ENCODE data around the gene RHEB.

- TF ChIP-seq POLR2A (IDR thresholded peaks at IDR 0.05): no peak
- no peak for TF ChIP-seq CTCF (IDR thresholded peaks at IDR 0.05)
These were observed 90.5 kb downstream of the RHEB start for GRCh38 chr7:151429237-151429559.

All from heart left ventricle (tissue), 13 donors.